HG03064 (cell line): ENCODE data around the gene PSD.

Experiments used
- ATAC-seq: cut with Tn5 transposase; IDR thresholded peaks from one replicate; pipeline ENCODE4 v1.9.1; 2021; ENCODE audit warnings: low read depth; ENCODE audit not compliant: unreplicated experiment

PSD gene

DNA sequence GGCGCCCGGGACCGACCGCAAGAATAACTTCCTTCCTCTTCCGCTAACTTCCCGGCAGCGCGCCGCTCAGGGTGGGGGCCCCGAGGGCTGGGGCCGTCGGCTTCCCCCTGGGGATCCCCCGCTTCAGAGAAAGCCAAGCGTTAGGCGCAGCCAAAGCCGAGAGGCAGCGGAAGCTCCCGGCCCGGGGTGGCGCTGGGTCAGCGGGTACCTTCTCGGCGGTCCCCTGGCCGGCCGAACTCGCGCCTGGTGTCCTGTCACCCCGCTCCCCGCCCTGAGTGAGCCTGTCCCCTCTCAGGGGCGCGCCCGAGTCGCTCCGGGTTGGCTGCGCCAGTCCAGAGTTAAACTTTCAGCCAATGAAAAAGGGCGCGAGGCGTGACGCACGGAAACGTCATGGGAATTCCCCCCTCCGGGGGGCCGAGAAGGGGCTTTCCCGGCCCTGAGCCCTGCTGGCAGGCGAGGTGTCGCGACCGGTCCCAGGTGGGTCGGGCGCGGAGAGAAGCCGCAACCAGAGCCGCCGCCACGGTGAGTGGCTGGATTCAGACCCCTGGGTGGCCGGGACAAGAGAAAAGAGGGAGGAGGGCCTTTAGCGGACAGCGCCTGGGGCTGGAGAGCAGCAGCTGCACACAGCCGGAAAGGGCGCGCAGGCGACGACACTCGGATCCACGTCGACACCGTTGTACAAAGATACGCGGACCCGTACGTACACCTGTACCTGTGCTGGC is 24.3 kb downstream of the PSD start:
- ATAC-seq: peak; percentile 76

DNA sequence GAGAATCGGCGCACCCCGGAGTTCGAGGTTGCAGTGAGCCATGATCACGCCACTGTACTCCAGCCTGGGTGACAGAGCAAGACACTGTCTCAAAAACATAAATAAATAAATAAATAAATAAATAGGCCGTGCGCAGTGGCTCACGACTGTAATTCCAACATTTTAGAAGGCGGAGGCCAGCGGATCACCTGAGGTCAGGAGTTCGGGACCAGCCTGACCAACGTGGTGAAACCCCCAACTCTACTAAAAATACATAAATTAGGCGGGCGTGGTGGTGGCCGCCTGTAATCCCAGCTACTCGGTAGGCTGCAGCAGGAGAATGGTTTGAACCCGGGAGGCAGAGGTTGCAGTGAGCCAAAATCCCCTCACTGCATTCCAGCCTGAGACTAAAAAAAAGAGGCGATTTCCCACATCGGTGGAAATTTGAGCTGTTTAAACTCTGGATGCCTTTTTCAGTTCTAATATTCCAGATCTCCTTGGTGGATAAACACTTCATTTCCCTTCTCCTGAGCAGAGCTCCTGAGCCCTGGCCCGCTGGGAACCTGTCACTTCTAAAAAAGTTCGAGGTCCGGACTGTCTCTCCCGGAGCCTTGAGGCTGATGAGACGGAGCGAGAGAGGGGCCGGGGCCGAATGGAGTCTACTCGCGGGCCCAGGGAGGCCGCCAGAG is 25.0 kb downstream of the PSD start:
- ATAC-seq: no peak

GRCh38 chr10:102392306-102392705 is 26.3 kb downstream of the PSD start:
- no peak for ATAC-seq

DNA sequence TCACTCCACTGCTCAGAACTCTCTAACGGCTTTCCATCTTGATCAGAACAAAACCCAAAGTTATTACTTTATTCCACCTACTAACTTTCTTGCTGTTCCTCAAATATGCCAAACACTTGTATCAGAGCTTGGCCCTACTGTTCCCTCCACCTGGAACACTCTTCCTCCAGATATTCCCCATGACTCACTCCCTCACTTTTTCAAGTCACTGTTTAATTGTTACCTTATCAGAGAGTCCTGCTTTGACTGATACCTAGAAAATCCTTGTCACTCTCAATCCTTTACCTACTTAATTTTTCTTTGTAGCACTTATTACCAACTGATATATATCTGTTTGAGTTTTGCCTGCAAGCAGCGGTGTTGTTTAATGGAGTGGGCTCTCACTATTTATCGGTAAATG is 28.7 kb downstream of the PSD start:
- ATAC-seq: no peak

DNA sequence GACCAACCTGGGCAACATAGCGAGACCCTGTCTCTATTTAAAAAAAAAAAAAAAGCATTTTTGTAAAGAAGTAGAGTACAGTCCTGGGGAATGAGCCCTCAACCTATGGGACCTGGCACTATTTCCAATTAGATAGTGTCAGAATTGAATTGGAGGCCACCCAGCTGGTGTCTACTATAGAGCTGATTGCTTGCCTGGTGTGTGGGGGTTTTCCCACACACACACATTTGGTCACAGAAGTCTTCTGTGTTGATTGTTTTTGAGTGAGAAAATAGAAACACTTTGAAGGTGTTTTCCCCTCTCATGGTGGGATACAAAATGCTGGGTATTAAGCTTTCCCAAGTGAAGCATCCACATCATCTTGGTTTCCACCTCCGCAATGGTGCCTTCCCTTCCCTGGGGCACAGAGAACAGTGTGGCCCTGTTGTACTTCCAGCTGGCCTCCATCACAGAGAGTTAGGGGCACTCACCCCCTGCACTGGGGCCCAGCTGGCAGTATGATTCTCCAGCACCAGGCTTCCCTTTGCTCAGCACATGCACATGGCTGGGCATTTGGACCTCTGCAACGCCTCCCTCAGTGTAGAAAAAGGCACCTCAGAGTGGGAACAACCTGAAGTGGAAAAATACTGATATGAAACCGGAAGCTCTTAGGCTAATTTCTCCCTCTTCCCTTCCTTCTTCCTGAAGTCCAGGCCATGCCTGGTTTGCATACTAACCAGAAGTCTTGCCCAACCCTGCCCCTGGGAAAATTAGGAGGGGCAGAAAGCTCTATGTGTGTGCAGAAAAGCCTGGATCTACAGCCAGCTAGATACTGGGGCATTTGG is 33.8 kb downstream of the PSD start:
- no peak for ATAC-seq

GRCh38 chr10:102384053-102384452 is 34.5 kb downstream of the PSD start:
- ATAC-seq: no peak

- ATAC-seq: no peak
These were observed 35.7 kb downstream of the PSD start for GRCh38 chr10:102382871-102383270.

DNA sequence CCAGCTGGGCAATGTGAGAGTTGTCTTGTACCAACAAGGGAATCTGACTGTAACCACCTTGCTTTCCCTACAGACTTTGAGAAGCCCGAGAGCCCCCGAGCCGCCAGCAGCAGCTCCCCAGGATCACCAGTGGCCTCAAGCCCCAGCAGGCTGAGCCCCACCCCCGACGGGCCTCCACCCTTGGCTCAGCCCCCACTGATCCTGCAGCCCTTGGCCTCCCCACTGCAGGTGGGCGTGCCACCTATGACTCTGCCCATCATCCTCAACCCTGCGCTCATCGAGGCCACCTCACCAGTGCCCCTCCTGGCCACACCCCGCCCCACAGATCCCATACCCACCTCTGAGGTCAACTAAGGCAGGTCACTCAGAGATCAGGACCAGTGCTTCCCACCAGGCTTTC is 36.6 kb downstream of the PSD start:
- ATAC-seq: no peak

DNA sequence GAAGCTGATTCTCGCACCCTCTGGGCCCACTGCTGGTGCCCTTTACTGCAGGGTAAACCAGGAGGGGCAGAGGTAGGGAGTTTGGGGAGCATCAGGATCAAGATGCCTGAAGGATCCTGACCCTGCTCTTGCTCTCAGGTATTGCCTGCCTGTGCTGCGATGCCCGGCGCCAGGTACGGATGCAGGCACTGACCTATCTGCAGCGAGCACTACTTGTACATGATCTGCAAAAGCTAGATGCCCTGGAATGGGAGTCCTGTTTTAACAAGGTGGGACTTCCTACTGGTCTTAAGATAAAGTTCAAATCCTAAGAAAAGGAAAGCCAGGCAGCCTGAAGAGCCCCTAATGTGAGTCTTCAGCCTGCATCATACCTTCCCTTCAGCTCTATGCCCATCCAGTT is 39.2 kb downstream of the PSD start:
- no peak for ATAC-seq

GRCh38 chr10:102376901-102377300 is 41.7 kb downstream of the PSD start:
- no peak for ATAC-seq

DNA sequence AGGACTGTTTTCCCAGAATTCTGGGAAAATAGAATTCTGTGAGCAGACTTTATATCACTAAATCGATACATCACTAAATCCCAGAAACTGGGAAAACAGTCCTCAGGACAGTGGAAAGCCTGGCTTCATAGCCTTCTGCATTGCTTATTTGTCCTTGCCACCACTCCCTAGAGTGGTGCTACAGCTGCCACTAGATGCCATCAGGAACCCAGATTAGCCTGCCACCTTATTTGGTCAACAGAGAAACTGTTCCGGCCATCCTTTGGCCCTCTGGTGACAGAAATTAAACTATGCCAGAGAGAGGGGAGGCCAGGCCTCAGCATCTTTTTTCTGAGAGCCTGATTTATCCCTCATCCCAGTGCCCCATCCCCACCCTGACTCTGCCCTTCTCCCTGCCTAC is 42.7 kb downstream of the PSD start:
- ATAC-seq: no peak

GRCh38 chr10:102375250-102375649 is 43.3 kb downstream of the PSD start:
- ATAC-seq: no peak

GRCh38 chr10:102371295-102371694 is 47.3 kb downstream of the PSD start:
- ATAC-seq: no peak

DNA sequence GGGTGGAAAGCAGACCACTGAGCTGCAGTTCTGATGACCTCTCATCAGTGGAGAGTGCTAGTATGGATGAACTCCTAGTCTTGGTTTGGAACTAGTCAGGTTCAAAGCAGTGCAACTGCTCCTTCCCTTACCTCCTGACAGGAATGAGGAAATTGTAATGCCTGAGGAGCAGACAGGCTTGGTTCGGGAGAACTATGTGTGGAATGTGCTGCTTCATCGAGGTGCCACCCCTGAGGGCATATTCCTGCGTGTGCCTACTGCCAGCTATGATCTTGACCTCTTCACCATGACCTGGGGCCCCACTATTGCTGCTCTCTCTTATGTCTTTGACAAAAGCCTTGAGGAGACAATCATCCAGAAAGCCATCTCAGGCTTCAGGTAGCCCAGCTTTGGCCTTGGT is 50.5 kb downstream of the PSD start:
- no peak for ATAC-seq

GRCh38 chr10:102367441-102367840 is 51.1 kb downstream of the PSD start:
- ATAC-seq: no peak

DNA sequence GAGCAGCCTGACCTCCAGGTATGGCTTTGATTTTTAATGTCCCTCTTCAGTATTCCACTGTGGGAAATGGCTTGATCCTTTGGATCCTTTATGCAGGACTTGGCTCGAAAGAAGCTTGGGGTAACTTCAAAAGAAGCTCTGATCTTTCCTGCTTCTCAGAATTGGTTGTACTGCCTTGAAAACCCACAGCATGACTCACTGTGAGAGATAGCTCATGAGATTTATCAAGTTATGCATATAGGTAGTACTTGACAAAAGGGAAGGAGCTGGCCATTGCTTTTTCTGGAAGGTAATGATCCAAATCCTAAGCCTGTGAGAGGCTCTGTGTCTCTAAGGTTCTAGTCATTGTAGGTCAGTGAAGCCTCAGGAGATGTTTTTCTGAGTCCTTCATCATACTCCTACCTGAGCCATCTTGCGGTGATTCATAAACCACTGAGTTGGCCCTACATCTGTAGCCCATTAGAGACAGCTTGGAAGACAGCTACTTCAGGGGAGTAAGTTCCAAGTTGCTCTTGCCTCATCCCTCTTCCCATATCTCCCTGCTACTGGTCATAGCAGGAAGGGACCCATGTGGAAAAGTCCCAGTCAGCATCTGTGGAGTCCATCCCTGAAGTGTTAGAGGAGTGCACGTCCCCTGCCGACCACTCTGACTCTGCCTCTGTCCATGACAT is 59.7 kb downstream of the PSD start:
- ATAC-seq: no peak

DNA sequence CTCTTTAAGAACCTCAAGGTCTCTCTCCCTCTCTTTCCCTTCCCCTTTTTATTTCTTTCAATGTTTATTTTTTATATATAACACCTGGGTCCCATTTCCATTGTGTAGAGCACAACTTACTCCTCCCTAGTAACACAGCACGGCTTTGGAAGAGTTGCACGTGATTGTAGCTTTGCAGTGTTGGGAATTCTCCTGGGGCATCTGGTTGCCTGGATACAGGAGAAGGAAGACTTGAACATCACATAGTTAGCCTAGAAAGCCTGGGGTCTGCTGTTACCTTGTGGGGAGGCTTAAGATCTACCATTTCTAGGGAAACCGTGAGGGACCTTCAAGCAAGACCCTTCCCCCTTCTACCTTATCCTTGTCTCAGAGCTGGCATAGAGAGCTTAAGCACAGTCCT is 64.1 kb downstream of the PSD start:
- no peak for ATAC-seq
